Neuron (in vitro differentiated cells): ENCODE measurements around the gene TMPRSS5.
"Not testable (repeated sequence)": the region's sequence is repeated elsewhere in the genome, so short reads cannot be mapped to it uniquely, and the experiment has no call there.

Source experiments
- H2AFZ ChIP-seq: one replicate; pipeline ENCODE4 v1.6.1; 2013; ENCODE audit warnings: low read depth, mild to moderate bottlenecking, inconsistent platforms, low read length, moderate library complexity
- H3K27me3 ChIP-seq: one replicate; pipeline ENCODE4 v1.6.1; 2013; ENCODE audit warnings: low read length; ENCODE audit not compliant: insufficient read depth
- H3K36me3 ChIP-seq: one replicate; pipeline ENCODE4 v1.6.1; 2013; ENCODE audit warnings: low read length; ENCODE audit not compliant: insufficient read depth
- H3K4me1 ChIP-seq: one replicate; pipeline ENCODE4 v1.6.1; 2013; ENCODE audit warnings: low read length; ENCODE audit not compliant: insufficient read depth
- H3K4me3 ChIP-seq: 2 replicates; pipeline ENCODE4 v1.5.1; 2013; ENCODE audit warnings: mild to moderate bottlenecking, low read length, moderate library complexity
- H3K9me3 ChIP-seq: one replicate; pipeline ENCODE4 v1.6.1; 2013; ENCODE audit warnings: low read length

The TMPRSS5 gene

GRCh38 chr11:113721462-113722066 is 15.5 kb upstream of the TMPRSS5 start:
- H3K27me3 ChIP-seq, result no peaks in the 10 kb centered on the region
- no peak overlapping the region for H2AFZ ChIP-seq
- peaks cover 1% of the 10 kb centered on the region for H3K9me3 ChIP-seq
- H3K36me3 ChIP-seq, result no peaks in the 10 kb centered on the region
- H3K4me3 ChIP-seq, result no peak overlapping the region
- H3K4me1 ChIP-seq, result no peaks in the 10 kb centered on the region

DNA sequence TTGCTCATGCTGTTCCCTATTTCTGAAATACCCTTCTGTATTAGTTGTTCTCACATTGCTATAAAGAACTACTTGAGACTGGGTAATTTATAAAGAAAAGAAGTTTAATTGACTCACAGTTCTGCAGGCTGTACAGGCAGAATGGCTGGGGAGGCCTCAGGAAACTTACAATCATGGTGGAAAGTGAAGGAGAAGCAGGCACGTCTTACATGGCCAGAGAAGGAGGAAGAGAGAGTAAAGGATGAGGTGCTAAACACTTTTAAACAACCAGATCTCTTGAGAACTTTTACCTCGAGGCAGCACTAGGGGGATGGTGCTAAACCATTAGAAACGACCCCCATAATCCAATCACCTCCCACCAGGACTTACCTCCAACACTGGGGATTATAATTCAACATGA is 14.4 kb upstream of the TMPRSS5 start:
- H3K27me3 ChIP-seq, H3K36me3 ChIP-seq: not testable (repeated sequence)

DNA sequence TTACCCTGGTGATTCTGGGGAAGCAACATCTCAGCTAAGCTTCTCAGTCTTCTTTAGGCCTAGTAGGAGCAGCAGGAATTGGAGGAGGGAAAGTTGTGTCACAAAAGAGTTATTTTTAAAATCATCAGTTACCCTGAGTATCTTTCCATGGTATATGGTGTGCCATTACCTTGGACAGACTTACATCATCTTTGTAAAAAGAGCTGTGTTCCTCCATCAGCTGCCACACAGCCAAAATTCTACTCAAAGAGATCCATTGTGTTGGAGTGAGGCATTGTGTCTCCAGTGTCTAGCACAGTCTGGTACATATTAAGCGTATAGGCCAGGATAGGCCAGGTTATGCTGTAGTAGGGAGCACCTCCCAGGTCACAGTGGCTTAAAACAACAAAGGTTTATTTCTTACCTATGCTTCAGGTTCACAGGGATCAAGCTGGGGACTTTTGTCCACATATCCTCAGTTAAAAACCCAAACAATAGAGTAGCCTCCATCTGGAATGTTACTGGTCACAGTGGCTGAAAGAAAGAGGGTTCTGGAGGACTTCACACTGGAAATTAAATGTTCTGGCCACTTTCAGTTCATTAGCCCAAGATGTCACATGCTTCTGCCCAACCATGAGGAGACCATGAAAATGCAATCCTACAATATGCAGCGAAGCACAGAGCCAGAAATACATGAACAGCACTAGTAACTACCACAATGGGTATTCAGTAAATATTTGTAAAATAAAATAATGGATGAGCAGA is 9.9 kb upstream of the TMPRSS5 start:
- Histone ChIP-seq H3K27me3 (no peaks in the 10 kb centered on the region), H3K9me3 (peaks cover 3% of the 10 kb centered on the region), H3K4me1 (no peaks in the 10 kb centered on the region), H3K36me3 (no peaks in the 10 kb centered on the region), H3K4me3 (no peak overlapping the region), H2AFZ (no peak overlapping the region)

More for the DNA sequence above, 14.4 kb upstream of the TMPRSS5 start:
- H2AFZ ChIP-seq, H3K4me1 ChIP-seq, H3K9me3 ChIP-seq, H3K4me3 ChIP-seq: not testable (repeated sequence)

- Histone ChIP-seq H3K36me3 (no peaks in the 10 kb centered on the region), H3K4me1 (no peaks in the 10 kb centered on the region), H3K4me3 (no peak overlapping the region), H2AFZ (no peak overlapping the region), H3K9me3 (peaks cover 3% of the 10 kb centered on the region), H3K27me3 (no peaks in the 10 kb centered on the region)
Measured at GRCh38 chr11:113715273-113715672, 9.2 kb upstream of the TMPRSS5 start.

GRCh38 chr11:113710989-113711388 is 4.9 kb upstream of the TMPRSS5 start:
- no peak overlapping the region for H2AFZ ChIP-seq
- H3K27me3 ChIP-seq, result no peaks in the 10 kb centered on the region
- no peak overlapping the region for H3K4me3 ChIP-seq
- H3K9me3 ChIP-seq, result peaks cover 15% of the 10 kb centered on the region
- H3K36me3 ChIP-seq, result no peaks in the 10 kb centered on the region
- H3K4me1 ChIP-seq, result peaks cover 8% of the 10 kb centered on the region

GRCh38 chr11:113703551-113703950 is 2.6 kb downstream of the TMPRSS5 start:
- not testable (repeated sequence) for H3K36me3 ChIP-seq, H3K4me3 ChIP-seq, H2AFZ ChIP-seq, H3K27me3 ChIP-seq
- H3K9me3 ChIP-seq, result peaks cover 10% of the 10 kb centered on the region
- H3K4me1 ChIP-seq, result peaks cover 20% of the 10 kb centered on the region

- Histone ChIP-seq H3K27me3 (no peaks in the 10 kb centered on the region), H3K4me1 (peaks cover 15% of the 10 kb centered on the region), H3K4me3 (no peak overlapping the region), H3K36me3 (no peaks in the 10 kb centered on the region), H3K9me3 (no peaks in the 10 kb centered on the region), H2AFZ (no peak overlapping the region)
Measured at GRCh38 chr11:113701491-113701890, 4.6 kb downstream of the TMPRSS5 start.

- H3K27me3 ChIP-seq, result no peaks in the 10 kb centered on the region
- no peaks in the 10 kb centered on the region for H3K36me3 ChIP-seq
- H3K4me3 ChIP-seq, result no peak overlapping the region
- H2AFZ ChIP-seq, result no peak overlapping the region
- H3K4me1 ChIP-seq, result no peaks in the 10 kb centered on the region
- no peaks in the 10 kb centered on the region for H3K9me3 ChIP-seq
Measured at GRCh38 chr11:113698515-113698914, 7.6 kb downstream of the TMPRSS5 start.

- Histone ChIP-seq H3K27me3 (no peaks in the 10 kb centered on the region), H3K4me1 (no peaks in the 10 kb centered on the region), H2AFZ (no peak overlapping the region), H3K9me3 (no peaks in the 10 kb centered on the region), H3K36me3 (no peaks in the 10 kb centered on the region), H3K4me3 (no peak overlapping the region)
Measured at GRCh38 chr11:113697756-113698407, 8.2 kb downstream of the TMPRSS5 start.

DNA sequence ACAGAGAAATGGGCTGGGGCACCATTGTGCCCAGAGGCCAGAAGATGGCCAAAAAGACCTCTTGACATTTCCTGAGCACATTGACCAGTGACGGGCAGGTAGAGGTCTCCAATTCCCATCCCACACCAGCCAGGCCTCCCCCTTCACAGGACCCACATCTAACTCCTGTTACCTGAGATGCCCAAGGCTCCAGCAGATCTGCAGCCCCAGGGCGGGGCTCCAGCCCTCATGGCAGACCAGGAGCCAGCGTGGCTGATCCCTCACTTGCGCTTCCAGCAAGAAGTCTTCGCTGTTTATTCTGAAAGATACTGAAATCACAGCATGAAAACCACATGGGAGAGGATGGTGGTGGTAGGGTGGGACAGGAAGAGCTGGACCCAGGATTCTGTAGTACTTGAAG is 9.0 kb downstream of the TMPRSS5 start:
- H3K4me1 ChIP-seq, result no peaks in the 10 kb centered on the region
- H3K9me3 ChIP-seq, result no peaks in the 10 kb centered on the region
- H2AFZ ChIP-seq, result no peak overlapping the region
- no peaks in the 10 kb centered on the region for H3K36me3 ChIP-seq
- H3K27me3 ChIP-seq, result no peaks in the 10 kb centered on the region
- H3K4me3 ChIP-seq, result no peak overlapping the region

- H3K4me1 ChIP-seq, result no peaks in the 10 kb centered on the region
- no peak overlapping the region for H3K4me3 ChIP-seq
- no peaks in the 10 kb centered on the region for H3K27me3 ChIP-seq
- H2AFZ ChIP-seq, result no peak overlapping the region
- H3K36me3 ChIP-seq, result no peaks in the 10 kb centered on the region
- H3K9me3 ChIP-seq, result no peaks in the 10 kb centered on the region
Measured at GRCh38 chr11:113695207-113695606, 10.9 kb downstream of the TMPRSS5 start.

DNA sequence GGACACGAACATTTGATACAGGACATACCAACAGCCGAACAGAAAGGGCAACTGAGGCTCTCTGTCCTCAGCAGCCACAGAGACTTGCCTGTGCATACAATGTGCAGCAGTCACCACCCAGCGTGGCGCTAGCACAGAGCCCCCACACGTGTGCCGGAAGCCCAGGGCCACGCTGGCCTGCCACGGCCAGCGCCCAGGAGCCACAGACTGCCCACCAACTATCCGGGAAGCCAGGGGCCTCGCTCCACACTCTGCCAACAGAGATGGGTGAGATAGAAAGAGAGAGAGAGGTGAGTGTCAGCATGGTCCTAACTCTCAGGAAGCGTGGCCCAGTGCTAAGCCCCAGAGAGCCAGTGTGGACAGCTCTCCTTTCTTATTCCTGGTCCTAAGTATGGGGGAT is 11.7 kb downstream of the TMPRSS5 start:
- Histone ChIP-seq H2AFZ (no peak overlapping the region), H3K36me3 (no peaks in the 10 kb centered on the region), H3K27me3 (no peaks in the 10 kb centered on the region), H3K4me1 (no peaks in the 10 kb centered on the region), H3K4me3 (no peak overlapping the region), H3K9me3 (no peaks in the 10 kb centered on the region)

DNA sequence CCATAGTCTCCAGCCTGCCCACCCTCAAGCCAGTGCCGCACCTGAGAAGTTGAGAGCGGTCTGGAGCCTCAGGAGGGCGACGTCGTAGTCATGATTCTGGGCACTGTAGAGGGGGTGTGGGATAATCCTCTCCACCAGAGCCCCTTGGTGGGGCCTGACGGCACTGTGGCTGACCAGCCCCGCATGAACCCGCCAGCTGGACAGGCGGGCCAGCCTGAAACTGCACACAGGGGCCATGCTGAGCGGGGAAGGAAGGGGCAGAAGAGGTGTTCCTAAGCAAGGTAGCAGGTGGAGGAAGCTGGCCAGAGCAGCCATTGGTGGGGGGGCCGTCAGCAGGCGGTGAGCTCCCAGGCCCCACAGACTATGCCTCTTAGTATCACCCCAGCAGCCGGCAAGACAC is 13.1 kb downstream of the TMPRSS5 start:
- Histone ChIP-seq H3K27me3 (no peaks in the 10 kb centered on the region), H3K36me3 (no peaks in the 10 kb centered on the region), H2AFZ (no peak overlapping the region), H3K4me1 (no peaks in the 10 kb centered on the region), H3K4me3 (no peak overlapping the region), H3K9me3 (no peaks in the 10 kb centered on the region)
